HepG2 (cell line): ENCODE data around the gene A3GALT2. TPM values are rescaled to one million over a fixed set of nuclear protein-coding genes. Genes with fewer than 3 reads are reported as not detected.

Experiments
- EEA1 ChIP-seq: sonication (generic); formaldehyde crosslinking; IDR thresholded peaks from 2 replicates; pipeline ENCODE4 v1.5.1; 2020; ENCODE audit warnings: mild to moderate bottlenecking, missing genetic modification reagents, borderline replicate concordance
- RBFOX2 ChIP-seq: fragments of 200-400 bp; formaldehyde crosslinking; IDR thresholded peaks from 2 replicates; pipeline ENCODE4 v1.6.1; 2017; ENCODE audit warnings: low read depth, mild to moderate bottlenecking, low read length
- SAP130 ChIP-seq: IDR thresholded peaks from 2 replicates; pipeline ENCODE4 v1.6.1; 2016; ENCODE audit warnings: low read depth
- SOX13 ChIP-seq, 3 experiments: fragments of 450-650 bp in 1 of 3; sonication (generic) in 1 of 3; formaldehyde crosslinking in 1 of 3; IDR thresholded peaks in 2 of 3; conservative IDR thresholded peaks in 1 of 3; 2 replicates each; pipeline versions ENCODE4 v1.5.0 to v1.6.1; 2016 to 2020; ENCODE audit warnings: antibody characterized with exemption in 1 of 3, mild to moderate bottlenecking in 1 of 3, missing compliant biosample characterization in 1 of 3, missing genetic modification reagents in 1 of 3, moderate library complexity in 1 of 3
- TCF7 ChIP-seq: sonication (generic); IDR thresholded peaks from 2 replicates; pipeline ENCODE4 v1.6.1; 2016; ENCODE audit warnings: antibody characterized with exemption, low read depth
- TCF7L2 ChIP-seq: IDR thresholded peaks from 2 replicates; pipeline ENCODE4 v1.6.1; 2011; ENCODE audit warnings: mild to moderate bottlenecking, low read depth, low read length, moderate library complexity
- ZNF3 ChIP-seq: IDR thresholded peaks from 2 replicates; pipeline ENCODE4 v1.7.0; 2017; ENCODE audit warnings: inconsistent platforms
- ZNF329 ChIP-seq: sonication (generic); formaldehyde crosslinking; IDR thresholded peaks from 2 replicates; pipeline ENCODE4 v1.9.0; 2021; ENCODE audit warnings: low read depth, mild to moderate bottlenecking, missing genetic modification reagents
- polyA plus RNA-seq, 8 experiments: library from polyadenylated mRNA; depleted of rRNA in 3 of 8; stranded (reverse) in 7 of 8; unstranded in 1 of 8; fragments of >200 nt; fragmentation: Illumina TruSeq in 4 of 8; extraction: Trizol in 4 of 8; gene quantifications; 2 replicates each; pipeline versions ENCODE4 v1.2.1 to v1.2.3, GENCODE V29; 2011 to 2016; ENCODE audit warnings: low read depth in 4 of 8, missing spikeins in 1 of 8, mixed read lengths in 1 of 8; ENCODE audit not compliant: insufficient read depth in 1 of 8
- total RNA-seq, 5 experiments: library from RNA; depleted of rRNA; stranded (reverse); fragments of >200 nt; fragmentation: Illumina TruSeq; extraction: Trizol; gene quantifications; 2 replicates each; pipeline ENCODE4 v1.2.3, GENCODE V29; 2016; ENCODE audit warnings: low read depth in 1 of 5
- TF ChIP-seq, protein P1 (sequence below): sonication (generic); formaldehyde crosslinking; IDR thresholded peaks from 2 replicates; pipeline ENCODE4 v1.5.0; 2020; ENCODE audit warnings: missing genetic modification reagents
- TF ChIP-seq, protein P2 (sequence below): sonication (generic); formaldehyde crosslinking; IDR thresholded peaks from 2 replicates; pipeline ENCODE4 v1.8.0; 2022; ENCODE audit warnings: missing genetic modification reagents, low read depth, mild to moderate bottlenecking, borderline replicate concordance
- TF ChIP-seq, protein P3 (sequence below): sonication (generic); formaldehyde crosslinking; conservative IDR thresholded peaks from 2 replicates; pipeline ENCODE4 v1.4.0; 2020; ENCODE audit warnings: missing genetic modification reagents
- TF ChIP-seq, protein P4 (sequence below): sonication (generic); formaldehyde crosslinking; conservative IDR thresholded peaks from 2 replicates; pipeline ENCODE4 v1.4.0; 2020; ENCODE audit warnings: mild to moderate bottlenecking, missing genetic modification reagents, moderate library complexity
- TF ChIP-seq, protein P5 (sequence below): IDR thresholded peaks from 2 replicates; pipeline ENCODE4 v1.6.1; 2016; ENCODE audit warnings: missing compliant biosample characterization, missing genetic modification reagents, borderline replicate concordance
- TF ChIP-seq, protein P6 (sequence below): sonication (generic); formaldehyde crosslinking; IDR thresholded peaks from 2 replicates; pipeline ENCODE4 v1.4.0; 2020; ENCODE audit warnings: missing genetic modification reagents

Gene A3GALT2
- total and polyA plus RNA-seq, 2 of the 13 experiments (the other 11 are each of a cell fraction or from before 2014, with no cell fraction given) = not detected

DNA sequence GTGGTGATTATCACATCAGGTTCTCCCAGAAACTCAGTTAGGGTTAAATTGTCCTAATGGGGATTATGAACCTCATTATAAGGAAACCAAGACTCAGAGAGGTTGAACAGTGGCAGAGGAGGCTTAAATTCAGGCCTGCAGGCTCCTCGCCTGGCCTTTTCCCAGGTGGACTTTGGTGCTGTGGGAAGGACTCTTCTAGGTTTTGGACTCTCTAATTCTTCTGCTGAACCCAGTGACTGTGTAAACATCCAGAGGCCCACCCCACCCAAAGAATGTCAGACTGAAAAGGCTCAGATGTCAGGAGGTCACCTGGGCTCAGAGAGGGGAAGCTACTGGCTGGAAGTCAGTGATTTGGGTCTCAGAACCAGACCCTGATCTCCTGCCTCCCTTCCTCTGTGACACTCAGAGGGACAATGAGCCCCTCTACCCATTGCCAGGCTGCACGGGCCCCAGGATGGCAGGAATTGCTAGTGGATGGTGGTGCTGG, 62.1 kb downstream of the A3GALT2 start (continued):
- TF ChIP-seq, protein P1, sequence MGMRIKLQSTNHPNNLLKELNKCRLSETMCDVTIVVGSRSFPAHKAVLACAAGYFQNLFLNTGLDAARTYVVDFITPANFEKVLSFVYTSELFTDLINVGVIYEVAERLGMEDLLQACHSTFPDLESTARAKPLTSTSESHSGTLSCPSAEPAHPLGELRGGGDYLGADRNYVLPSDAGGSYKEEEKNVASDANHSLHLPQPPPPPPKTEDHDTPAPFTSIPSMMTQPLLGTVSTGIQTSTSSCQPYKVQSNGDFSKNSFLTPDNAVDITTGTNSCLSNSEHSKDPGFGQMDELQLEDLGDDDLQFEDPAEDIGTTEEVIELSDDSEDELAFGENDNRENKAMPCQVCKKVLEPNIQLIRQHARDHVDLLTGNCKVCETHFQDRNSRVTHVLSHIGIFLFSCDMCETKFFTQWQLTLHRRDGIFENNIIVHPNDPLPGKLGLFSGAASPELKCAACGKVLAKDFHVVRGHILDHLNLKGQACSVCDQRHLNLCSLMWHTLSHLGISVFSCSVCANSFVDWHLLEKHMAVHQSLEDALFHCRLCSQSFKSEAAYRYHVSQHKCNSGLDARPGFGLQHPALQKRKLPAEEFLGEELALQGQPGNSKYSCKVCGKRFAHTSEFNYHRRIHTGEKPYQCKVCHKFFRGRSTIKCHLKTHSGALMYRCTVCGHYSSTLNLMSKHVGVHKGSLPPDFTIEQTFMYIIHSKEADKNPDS (CRISPR knock-in tag) = no peak
- no peak for TF ChIP-seq TCF7L2
- peak; percentile 57; the same call in 1 of the 2 replicates for TF ChIP-seq SOX13 (IDR thresholded peaks at IDR 0.05)
- peak in 1 of 2 experiments; percentile 79; a peak in 2 of 4 replicates for TF ChIP-seq SOX13 (CRISPR knock-in tag; conservative IDR thresholded peaks at IDR 0.05 in 1 of 2, IDR thresholded peaks at IDR 0.05 in 1 of 2)
- peak; percentile 84 for TF ChIP-seq SAP130 (CRISPR knock-in tag)
- no peak for TF ChIP-seq ZNF329 (CRISPR knock-in tag)
- peak; percentile 51 for TF ChIP-seq RBFOX2
- TF ChIP-seq, protein P2, sequence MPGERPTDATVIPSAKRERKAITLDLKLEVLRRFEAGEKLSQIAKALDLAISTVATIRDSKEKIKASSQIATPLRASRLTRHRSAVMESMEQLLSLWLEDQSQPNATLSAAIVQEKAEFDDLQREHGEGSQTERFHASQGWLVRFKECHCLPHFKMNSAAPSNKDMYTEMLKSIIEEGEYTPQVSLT (CRISPR knock-in tag) = no peak
- TF ChIP-seq ZNF3 = no peak
- TF ChIP-seq, protein P3, sequence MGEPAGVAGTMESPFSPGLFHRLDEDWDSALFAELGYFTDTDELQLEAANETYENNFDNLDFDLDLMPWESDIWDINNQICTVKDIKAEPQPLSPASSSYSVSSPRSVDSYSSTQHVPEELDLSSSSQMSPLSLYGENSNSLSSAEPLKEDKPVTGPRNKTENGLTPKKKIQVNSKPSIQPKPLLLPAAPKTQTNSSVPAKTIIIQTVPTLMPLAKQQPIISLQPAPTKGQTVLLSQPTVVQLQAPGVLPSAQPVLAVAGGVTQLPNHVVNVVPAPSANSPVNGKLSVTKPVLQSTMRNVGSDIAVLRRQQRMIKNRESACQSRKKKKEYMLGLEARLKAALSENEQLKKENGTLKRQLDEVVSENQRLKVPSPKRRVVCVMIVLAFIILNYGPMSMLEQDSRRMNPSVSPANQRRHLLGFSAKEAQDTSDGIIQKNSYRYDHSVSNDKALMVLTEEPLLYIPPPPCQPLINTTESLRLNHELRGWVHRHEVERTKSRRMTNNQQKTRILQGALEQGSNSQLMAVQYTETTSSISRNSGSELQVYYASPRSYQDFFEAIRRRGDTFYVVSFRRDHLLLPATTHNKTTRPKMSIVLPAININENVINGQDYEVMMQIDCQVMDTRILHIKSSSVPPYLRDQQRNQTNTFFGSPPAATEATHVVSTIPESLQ (CRISPR knock-in tag) = no peak
- TF ChIP-seq, protein P4, sequence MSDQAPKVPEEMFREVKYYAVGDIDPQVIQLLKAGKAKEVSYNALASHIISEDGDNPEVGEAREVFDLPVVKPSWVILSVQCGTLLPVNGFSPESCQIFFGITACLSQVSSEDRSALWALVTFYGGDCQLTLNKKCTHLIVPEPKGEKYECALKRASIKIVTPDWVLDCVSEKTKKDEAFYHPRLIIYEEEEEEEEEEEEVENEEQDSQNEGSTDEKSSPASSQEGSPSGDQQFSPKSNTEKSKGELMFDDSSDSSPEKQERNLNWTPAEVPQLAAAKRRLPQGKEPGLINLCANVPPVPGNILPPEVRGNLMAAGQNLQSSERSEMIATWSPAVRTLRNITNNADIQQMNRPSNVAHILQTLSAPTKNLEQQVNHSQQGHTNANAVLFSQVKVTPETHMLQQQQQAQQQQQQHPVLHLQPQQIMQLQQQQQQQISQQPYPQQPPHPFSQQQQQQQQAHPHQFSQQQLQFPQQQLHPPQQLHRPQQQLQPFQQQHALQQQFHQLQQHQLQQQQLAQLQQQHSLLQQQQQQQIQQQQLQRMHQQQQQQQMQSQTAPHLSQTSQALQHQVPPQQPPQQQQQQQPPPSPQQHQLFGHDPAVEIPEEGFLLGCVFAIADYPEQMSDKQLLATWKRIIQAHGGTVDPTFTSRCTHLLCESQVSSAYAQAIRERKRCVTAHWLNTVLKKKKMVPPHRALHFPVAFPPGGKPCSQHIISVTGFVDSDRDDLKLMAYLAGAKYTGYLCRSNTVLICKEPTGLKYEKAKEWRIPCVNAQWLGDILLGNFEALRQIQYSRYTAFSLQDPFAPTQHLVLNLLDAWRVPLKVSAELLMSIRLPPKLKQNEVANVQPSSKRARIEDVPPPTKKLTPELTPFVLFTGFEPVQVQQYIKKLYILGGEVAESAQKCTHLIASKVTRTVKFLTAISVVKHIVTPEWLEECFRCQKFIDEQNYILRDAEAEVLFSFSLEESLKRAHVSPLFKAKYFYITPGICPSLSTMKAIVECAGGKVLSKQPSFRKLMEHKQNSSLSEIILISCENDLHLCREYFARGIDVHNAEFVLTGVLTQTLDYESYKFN (CRISPR knock-in tag) = peak; percentile 97
- TF ChIP-seq, protein P5, sequence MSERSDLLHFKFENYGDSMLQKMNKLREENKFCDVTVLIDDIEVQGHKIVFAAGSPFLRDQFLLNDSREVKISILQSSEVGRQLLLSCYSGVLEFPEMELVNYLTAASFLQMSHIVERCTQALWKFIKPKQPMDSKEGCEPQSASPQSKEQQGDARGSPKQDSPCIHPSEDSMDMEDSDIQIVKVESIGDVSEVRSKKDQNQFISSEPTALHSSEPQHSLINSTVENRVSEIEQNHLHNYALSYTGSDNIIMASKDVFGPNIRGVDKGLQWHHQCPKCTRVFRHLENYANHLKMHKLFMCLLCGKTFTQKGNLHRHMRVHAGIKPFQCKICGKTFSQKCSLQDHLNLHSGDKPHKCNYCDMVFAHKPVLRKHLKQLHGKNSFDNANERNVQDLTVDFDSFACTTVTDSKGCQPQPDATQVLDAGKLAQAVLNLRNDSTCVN (CRISPR knock-in tag) = no peak
- no peak for TF ChIP-seq EEA1 (CRISPR knock-in tag)
- no peak for TF ChIP-seq TCF7
- TF ChIP-seq, protein P6, sequence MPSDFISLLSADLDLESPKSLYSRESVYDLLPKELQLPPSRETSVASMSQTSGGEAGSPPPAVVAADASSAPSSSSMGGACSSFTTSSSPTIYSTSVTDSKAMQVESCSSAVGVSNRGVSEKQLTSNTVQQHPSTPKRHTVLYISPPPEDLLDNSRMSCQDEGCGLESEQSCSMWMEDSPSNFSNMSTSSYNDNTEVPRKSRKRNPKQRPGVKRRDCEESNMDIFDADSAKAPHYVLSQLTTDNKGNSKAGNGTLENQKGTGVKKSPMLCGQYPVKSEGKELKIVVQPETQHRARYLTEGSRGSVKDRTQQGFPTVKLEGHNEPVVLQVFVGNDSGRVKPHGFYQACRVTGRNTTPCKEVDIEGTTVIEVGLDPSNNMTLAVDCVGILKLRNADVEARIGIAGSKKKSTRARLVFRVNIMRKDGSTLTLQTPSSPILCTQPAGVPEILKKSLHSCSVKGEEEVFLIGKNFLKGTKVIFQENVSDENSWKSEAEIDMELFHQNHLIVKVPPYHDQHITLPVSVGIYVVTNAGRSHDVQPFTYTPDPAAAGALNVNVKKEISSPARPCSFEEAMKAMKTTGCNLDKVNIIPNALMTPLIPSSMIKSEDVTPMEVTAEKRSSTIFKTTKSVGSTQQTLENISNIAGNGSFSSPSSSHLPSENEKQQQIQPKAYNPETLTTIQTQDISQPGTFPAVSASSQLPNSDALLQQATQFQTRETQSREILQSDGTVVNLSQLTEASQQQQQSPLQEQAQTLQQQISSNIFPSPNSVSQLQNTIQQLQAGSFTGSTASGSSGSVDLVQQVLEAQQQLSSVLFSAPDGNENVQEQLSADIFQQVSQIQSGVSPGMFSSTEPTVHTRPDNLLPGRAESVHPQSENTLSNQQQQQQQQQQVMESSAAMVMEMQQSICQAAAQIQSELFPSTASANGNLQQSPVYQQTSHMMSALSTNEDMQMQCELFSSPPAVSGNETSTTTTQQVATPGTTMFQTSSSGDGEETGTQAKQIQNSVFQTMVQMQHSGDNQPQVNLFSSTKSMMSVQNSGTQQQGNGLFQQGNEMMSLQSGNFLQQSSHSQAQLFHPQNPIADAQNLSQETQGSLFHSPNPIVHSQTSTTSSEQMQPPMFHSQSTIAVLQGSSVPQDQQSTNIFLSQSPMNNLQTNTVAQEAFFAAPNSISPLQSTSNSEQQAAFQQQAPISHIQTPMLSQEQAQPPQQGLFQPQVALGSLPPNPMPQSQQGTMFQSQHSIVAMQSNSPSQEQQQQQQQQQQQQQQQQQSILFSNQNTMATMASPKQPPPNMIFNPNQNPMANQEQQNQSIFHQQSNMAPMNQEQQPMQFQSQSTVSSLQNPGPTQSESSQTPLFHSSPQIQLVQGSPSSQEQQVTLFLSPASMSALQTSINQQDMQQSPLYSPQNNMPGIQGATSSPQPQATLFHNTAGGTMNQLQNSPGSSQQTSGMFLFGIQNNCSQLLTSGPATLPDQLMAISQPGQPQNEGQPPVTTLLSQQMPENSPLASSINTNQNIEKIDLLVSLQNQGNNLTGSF (CRISPR knock-in tag) = no peak
